HG03439 (cell line): ENCODE measurements around the gene ZNF19.

Experiments used
- ATAC-seq: cut with Tn5 transposase; IDR thresholded peaks from one replicate; pipeline ENCODE4 v1.9.1; 2021; ENCODE audit warnings: mild to moderate bottlenecking, moderate library complexity; ENCODE audit not compliant: unreplicated experiment

ZNF19 gene

DNA sequence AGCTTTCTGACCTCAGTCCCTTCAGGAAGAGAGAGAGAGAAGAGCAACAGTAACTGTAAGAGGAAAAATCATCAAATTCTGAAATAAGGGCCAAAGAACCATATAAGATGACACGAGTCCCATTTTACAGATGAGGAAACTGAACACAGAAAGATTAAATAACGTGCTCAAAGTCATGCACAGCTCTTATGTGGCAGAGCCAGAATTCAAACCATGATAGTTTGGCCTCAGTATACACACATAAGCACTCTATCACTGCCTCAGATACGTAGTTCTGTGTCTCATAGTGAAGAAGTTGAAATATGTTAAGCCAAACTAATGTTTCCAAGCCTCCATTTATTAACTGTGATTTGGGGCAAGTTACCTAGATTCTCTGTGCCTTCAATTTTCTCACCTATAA lies 1.9 kb upstream of the ZNF19 start:
- no peak for ATAC-seq

GRCh38 chr16:71490361-71490760 lies 1.2 kb upstream of the ZNF19 start:
- no peak for ATAC-seq

DNA sequence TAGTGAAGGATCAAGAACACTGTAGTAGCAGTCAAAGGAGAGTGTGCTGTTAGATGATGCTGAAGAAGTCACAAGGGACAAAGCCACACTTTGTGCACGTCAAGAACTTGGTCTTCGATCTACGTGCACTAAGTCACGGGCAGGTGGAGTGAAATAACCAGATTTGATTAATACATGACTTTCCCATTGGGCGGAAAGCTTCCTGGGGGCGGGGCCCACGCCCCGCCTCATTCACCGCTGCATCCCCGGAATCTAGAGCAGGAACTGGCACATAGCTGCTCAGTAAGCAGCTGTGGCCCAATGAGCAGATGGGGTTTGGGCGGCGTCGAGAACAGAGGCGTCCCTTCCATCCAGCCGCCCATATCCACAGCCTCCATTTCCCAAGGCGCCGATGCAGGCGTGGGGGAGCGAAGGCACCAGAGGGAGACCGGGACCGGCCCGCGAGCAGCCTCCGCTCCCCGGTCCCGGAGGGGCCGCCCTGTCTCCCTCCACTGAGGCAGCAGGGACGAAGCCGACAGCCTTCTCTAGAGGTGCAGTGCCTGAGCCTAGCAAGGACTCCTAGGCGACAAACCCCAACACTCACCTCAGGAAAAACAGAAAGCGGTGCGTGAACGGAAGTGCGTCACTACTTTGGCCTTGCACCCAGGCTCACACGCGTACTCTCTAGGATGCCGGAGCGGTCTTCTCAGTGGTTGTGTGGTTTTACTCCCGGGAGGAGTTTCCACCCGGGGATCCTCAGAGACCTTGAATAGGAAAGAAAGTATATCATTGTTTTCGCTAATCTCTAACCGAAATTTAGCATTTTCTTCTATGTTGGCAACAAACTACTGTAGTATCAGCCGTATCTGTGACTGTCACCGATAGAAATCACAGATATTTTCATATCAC lies 4.9 kb downstream of the ZNF19 start:
- ATAC-seq, result peak; percentile 86

GRCh38 chr16:71482569-71482968 lies 6.6 kb downstream of the ZNF19 start:
- ATAC-seq, result no peak

DNA sequence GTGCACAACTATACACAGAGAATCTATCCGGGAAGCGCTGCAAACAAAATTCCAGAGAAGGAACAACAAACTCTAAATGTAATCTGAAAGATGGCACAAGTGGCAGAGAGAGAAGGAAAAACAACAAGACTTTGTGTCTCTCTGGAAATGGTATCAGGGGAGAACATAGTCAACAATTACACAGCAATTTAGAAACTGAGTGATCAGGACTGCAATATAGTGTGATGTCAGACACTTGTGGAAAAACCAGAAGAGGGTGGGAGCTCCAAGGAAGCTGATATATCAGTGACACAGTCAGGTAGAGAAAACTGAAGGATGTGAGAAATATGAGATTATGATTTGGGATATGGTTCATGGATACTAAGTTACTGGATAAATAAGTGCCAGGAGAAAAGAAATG lies 8.2 kb downstream of the ZNF19 start:
- no peak for ATAC-seq

- no peak for ATAC-seq
These were observed 9.7 kb downstream of the ZNF19 start for GRCh38 chr16:71479420-71479819.

GRCh38 chr16:71476457-71477124 lies 12.5 kb downstream of the ZNF19 start:
- ATAC-seq, result no peak

DNA sequence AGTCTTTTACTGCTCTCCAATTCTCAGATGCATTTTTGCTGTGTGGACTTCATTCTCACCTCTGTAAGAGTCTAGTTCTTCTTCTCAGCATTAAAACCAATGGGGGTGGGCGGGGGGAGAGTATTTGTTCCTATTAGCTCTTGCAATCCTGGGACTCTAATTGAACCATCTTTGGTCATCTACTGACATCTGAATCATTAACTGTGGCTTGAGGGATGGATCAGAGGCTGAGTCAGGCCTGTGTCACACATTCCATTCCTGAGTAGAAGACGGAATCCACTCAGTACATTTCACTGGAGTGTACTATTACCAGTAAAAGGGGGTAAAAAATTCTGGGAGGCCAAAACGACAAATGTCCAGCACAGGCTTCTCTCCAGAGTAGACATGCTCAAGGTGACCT lies 14.3 kb downstream of the ZNF19 start:
- no peak for ATAC-seq

DNA sequence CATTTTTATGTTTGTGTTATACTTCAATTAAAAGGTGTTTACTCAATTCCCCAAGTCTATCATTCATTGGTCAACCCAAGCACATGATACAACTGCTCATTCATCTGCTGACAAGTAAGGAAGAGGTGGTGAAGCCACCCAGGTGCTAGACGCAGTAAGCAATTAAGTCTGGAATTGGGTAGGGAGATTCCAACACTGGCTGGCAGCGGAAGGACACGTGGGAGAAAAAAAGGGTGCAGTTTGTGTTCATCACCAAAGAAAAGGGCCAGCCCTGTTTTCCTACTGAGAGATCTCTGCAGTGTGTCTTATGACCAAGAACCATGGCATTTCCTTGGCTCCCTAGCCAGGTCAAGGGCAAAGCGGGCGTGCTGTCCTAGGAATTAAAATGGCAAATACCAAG lies 15.2 kb downstream of the ZNF19 start:
- no peak for ATAC-seq

DNA sequence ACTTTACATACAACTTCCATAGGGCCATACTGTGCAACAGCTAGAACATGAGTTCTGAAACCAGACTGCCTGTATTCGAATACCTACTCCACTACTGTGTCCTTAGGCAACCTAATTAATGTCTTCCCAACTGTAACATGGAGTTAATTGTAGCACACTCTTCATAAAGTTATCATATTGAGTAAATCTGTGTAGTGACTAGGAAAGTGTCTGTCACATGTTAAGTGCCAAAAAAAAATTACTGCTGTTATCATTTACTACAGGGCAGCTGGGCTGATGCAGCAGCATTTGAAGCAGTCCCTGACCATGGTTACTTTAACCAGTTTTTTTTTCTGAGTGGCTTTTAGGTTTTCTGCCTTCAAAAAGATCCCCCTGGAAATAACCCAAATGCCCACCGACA lies 16.2 kb downstream of the ZNF19 start:
- ATAC-seq, result no peak

GRCh38 chr16:71472051-71472450 lies 17.1 kb downstream of the ZNF19 start:
- ATAC-seq, result no peak

GRCh38 chr16:71467810-71468209 lies 21.3 kb downstream of the ZNF19 start:
- ATAC-seq, result no peak

DNA sequence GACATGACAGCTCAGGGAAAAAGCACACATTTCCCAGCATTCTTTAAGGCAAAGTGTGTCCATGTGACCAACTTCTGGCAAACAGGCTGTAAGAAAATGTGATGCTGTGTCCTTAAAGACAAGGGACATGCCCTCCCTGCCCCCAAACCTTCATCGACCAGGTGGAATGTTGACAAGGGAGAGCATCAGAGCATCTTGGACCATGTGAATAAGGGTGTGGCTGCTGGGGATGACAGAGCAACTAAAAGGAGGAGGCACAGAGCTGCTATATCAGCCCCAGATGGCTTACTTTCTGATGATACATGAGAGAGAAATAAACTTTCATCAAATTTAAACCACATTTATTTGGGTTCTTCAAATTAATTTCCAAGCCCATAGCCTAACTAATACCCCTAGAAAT lies 24.9 kb downstream of the ZNF19 start:
- ATAC-seq, result no peak

DNA sequence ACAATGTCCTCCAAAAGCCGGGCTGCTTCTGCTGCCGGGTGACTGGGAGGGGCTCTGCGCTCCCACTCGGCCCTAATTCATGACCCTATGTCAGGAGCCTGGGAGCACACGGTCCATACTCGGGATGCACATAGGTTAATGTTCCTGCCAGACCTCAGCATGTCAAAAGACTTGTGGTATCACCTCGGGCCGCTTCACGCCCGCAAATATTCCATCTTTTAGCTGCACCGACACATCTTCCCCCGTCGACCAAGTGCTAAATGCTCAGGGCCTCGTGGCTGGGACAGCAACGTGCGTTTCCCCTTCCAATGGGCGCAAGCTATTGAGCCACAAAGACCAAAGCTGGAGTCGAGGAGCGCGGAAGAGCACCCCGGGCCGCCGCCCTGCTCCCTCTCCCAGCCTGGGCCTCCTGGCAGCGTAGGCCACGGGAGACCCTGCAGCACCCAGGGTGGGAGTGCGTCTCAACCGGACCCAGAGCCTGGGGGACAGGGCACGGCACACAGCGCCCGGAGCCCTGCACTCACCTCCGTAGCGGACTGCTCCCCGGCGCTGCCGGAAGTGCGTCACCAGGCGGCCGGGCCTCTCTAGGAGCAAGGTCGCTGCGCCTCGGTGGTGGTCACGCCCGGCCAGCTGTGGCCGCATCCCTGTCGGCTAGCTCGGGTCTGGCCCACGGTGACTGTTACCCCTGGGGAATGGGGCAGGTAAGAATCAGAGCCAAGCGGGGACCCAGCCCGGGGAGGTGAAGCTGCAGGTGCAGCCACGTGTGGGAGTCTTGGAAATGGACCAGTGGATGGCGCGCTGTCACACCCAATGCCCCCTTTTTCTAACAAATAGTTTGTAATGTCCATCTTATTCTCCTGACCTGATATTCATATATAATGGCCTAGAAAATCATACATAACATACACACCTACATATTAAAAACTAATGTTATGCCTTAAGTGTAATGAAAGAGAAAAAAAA lies 27.2 kb downstream of the ZNF19 start, which contains the start of gene ZNF23:
Gene ZNF23 (minus strand): TSS at position 562 of the 963 bp plus-strand sequence. CDS start 5,451 bp downstream, outside the sequence.
- peak; percentile 98 for ATAC-seq

- ATAC-seq, result no peak
These were observed 28.2 kb downstream of the ZNF19 start for GRCh38 chr16:71460941-71461340.

DNA sequence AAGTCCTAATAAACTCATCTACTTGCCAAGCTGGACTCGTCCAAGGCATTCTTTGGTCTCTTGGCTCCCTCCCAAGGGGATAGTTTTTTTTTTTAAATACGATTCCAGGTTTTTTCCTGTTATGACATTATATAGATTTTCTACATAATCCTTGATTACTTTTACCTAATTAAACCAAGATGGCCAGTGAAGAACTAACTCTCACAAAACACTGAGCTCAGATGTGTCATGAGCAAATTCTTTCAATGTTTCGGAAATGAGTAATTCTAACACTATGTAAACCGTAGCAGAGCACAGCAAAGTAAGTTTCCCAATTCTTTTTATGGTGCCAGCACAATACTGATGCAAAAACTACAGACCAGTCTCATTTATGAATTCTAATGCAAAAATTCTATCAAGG lies 28.9 kb downstream of the ZNF19 start:
- no peak for ATAC-seq

DNA sequence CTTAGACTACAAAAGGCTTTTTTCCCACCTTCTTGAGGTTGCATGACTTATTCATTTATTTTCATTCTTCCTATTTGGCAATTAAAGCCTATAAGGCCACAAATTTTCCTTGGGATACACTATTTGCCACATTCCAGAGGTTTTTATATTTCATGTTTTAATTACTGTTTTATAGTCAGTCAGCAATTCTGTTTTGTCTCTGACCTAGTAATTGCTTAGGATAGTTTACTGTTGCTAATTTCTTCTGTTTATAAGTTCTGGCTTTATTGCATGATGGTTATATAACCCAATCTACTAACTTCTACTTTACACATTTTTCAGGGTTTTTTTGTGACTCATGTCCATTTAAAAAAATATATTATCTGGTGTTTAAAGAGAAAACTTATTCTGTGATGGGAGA lies 29.6 kb downstream of the ZNF19 start:
- no peak for ATAC-seq

- no peak for ATAC-seq
These were observed 32.3 kb downstream of the ZNF19 start for GRCh38 chr16:71456801-71457200.

DNA sequence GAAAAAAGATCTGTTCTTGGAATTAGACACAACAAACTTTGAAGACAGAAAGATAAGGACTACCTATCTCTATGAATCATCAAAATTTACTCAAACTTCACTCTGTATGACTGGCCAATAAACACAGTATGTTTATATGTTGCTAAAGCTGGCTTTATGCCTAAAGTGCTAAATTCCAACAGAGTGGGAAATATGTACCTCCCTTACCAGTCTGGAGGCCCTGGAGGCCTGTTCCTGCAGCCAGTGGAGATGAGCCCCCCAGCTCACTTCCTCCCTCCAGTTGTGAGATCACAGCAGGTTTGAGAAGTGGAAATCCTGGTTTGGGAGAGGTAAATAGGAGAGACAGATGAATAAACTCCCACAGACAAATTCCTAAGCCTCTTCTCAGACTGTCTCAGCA lies 36.1 kb downstream of the ZNF19 start:
- no peak for ATAC-seq

- ATAC-seq, result no peak
These were observed 40.1 kb downstream of the ZNF19 start for GRCh38 chr16:71449020-71449419.

DNA sequence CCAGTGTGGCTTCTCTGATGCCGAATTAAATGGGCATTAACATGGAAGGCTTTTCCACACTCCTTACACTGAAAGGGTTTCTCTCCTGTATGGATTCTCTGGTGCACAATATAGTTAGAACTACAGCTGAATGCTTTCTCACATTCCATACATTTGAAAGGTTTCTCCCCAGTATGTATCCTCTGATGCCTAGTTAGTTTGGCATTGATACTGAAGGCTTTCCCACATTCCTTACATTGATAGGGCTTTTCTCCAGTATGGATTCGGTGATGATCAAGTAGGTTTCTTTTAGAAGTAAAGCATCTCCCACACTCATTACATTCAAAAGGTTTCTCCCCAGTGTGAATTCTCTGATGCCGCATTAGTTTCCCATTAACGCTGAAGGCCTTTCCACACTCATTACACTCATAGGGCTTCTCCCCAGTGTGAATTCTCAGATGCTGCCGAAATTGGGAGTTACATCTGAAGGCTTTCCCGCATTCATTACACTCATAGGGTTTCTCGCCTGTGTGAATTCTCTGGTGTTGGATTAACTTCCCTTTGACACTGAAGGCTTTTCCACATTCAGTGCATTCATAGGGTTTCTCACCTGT lies 40.8 kb downstream of the ZNF19 start:
- no peak for ATAC-seq
